Cardiac fibroblast (primary cell): ENCODE results near the gene ENPEP.

Source experiments
- DNase-seq, 2 donors: peaks; one replicate each; pipeline versions ENCODE4 v3.0.0 to v3.0.0-alpha.2; 2010; ENCODE audit warnings: low read depth in 2 of 2
- H3K4me3 ChIP-seq, 2 donors: replicated peaks in 1 of 2; 1 replicate in 1 of 2; 2 replicates in 1 of 2; pipeline ENCODE4 v1.5.1; 2011; ENCODE audit warnings: low read depth in 2 of 2, low read length in 2 of 2, mild to moderate bottlenecking in 2 of 2, moderate library complexity in 1 of 2
- TF ChIP-seq, protein P1 (sequence below): IDR thresholded peaks from one replicate; pipeline ENCODE4 v1.5.1; 2011; ENCODE audit warnings: low read depth, mild to moderate bottlenecking, low read length, inconsistent platforms

The ENPEP gene

DNA sequence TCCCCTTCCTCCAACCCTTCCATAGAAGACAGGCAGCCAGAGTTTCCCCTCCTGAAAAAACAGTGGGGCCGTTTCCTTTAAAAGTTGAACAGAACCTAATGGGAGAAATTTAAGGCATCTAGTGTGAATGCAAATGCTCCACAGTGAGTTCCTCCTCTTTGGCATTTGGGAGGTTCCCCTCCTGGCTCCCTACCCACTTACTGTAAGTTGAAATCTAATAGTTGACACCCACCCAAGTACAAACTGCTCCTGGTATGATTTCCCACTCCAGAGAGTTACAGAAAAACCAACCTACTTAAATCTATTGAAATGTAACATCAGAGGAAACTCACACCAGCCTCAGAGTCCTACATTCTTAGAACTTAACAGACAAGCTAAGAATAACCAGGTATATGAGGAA, 17.6 kb downstream of the ENPEP start:
- no peak overlapping the region for H3K4me3 ChIP-seq
- peak in 1 of 2 donors; percentile 28 for DNase-seq
- TF ChIP-seq, protein P1, sequence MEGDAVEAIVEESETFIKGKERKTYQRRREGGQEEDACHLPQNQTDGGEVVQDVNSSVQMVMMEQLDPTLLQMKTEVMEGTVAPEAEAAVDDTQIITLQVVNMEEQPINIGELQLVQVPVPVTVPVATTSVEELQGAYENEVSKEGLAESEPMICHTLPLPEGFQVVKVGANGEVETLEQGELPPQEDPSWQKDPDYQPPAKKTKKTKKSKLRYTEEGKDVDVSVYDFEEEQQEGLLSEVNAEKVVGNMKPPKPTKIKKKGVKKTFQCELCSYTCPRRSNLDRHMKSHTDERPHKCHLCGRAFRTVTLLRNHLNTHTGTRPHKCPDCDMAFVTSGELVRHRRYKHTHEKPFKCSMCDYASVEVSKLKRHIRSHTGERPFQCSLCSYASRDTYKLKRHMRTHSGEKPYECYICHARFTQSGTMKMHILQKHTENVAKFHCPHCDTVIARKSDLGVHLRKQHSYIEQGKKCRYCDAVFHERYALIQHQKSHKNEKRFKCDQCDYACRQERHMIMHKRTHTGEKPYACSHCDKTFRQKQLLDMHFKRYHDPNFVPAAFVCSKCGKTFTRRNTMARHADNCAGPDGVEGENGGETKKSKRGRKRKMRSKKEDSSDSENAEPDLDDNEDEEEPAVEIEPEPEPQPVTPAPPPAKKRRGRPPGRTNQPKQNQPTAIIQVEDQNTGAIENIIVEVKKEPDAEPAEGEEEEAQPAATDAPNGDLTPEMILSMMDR, result no peak

DNA sequence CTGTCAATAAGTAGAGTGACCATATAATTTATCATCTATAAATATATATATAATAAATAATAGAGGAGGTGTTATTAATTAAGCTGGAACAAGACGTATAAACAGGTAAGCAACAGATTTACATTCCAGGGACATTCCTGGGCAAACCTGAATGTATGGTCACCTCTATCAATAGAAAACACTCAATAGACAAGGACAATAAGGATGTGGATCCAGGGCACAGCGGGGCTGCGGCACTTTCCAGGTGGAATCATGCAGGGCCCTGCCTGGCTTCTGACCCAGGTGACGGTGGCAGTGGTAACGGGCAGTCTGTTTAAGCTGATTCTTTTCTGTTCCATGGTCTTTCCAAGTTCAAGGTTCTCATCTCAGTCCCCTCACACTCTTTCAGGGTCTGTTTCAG, 22.5 kb downstream of the ENPEP start:
- no peak for DNase-seq
- no peak overlapping the region for H3K4me3 ChIP-seq
- TF ChIP-seq, protein P1, result no peak

DNA sequence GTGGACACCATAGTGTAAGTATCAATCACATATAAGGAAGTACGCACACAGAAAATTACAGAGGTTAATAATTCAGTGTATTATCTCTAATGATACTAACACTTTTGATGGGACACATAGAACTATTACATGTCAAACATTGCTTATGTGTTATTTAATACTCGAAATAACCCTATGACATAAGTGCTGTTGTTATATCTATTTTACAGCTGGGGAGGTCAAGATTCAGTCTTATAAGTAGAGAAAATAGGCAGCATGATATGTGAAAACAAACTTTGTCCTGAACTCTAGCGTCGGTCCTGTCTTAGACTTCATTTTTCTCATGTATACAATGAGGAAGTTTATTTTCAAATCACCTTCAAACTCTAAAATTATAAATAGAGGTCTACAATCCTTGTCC, 23.2 kb downstream of the ENPEP start:
- TF ChIP-seq, protein P1, result no peak

DNA sequence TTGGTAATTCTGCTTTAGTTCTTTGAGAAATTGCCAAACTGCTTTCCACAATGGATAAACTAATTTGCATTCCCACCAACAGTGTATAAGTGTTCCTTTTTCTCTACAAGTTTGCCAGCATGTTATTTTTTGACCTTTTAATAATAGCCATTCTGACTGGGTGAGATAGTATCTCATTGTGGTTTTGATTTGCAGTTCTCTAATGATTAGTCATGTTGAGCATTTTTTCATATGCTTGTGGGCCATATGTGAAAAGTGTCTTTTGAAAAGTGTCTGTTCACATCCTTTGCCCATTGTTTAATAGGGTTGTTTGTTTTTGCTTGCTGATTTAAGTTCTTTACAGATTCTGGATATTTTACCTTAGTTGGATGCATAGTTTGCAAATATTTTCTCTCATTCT, 25.9 kb downstream of the ENPEP start:
- H3K4me3 ChIP-seq, result no peak overlapping the region
- TF ChIP-seq, protein P1, result no peak
- peak; percentile 24 to 54 for DNase-seq

More for the DNA sequence above, 23.2 kb downstream of the ENPEP start:
- no peak for DNase-seq
- no peak overlapping the region for H3K4me3 ChIP-seq

DNA sequence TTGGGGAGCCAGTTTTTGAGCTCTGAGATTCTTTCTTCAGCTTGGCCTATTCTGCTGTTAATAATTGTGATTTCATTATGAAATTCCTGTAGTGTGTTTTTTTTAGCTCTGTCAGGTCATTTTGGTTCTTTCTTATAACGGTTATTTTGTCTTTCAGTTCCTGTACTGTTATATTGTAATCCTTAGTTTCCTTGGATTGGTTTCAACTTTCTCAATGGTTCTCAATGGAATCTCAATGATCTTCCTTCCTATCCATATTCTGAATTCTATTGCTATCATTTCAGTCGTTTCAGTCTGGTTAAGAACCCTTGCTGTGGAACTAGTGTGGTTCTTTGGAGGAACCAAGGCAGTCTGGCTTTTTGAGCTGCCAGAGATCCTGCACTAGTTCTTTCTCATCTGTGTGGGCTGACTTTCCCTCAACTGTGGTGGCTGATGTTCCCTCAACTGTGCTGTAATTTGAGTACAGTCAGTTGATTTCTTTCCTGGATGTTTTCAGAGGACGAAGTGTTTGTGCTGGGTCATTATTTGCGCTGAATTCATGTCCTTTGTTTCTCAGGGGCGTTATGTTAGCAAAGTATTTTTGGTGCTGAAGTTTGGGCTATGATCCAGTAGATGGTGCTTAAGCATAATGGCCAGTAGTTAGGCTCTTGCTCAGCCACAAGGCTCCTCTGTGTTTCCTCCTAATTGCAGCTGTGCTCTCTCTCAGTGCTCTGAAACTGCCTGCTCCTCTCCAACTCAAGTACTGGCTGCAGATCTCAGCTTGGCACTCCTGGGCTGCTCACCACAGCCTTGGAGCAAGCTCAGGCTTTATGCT, 27.5 kb downstream of the ENPEP start:
- peak in 1 of 2 donors; percentile 44 for DNase-seq
- TF ChIP-seq, protein P1, result peak; percentile 1
- H3K4me3 ChIP-seq, result no peak overlapping the region

DNA sequence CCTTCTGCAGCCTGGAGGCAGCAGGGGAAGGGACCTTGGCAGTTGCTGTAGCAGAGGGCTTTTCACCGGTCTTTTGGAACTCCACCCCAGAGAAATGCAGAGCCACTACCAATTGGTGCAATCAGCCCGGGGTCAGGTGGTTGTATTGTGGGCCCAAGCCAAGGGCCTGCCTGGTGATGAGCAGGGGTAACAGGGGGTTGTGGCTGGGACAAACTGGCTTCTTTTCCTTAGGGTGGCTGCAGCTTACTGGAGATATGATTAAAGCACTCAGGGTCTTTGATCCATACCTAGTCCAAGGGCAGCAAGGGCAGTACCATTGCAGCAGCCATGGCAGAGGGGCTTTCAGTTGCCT, 28.1 kb downstream of the ENPEP start:
- no peak overlapping the region for H3K4me3 ChIP-seq
- DNase-seq, result no peak
- TF ChIP-seq, protein P1, result no peak

DNA sequence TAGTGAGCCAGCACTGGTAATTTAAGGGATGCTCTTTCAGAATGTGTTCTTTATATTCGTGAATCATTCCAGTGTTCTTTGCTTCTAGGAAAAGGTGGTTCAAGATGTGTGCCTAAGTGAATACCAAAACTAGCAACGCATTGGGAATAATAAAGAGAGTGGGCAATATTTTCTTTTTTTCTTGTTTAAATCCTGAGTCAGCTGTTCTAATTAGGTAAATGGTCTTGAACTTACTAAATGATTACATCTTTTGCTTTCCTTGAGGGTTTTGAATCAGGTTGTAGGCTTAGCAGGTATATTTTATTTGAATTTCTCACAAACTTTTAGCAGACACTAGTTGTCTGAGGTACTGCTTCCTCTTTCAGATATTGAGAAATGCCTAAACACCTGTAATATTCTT, 29.5 kb downstream of the ENPEP start:
- no peak for DNase-seq
- H3K4me3 ChIP-seq, result no peak overlapping the region
- TF ChIP-seq, protein P1, result no peak
